ENCODE data around the gene CNKSR3.

CNKSR3 gene

DNA sequence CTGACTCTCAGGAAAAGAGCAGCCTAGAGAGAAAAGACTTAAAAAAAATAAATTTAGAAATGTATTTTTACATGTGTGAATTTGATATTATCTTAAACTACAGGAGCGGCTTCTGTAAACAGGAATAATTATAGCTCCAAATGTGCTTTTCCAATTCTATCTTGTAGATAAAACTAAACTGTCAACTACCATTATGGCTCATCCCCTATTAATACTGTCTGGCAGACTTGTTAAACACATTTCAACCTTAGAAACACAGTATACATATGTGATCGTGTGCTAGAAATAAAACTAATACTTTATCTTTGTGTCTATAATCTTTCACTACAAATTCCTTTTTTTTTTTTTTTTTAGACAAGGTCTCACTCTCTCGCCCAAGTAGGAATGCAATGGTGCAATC lies 75.8 kb downstream of the CNKSR3 start:
- no peak for TF ChIP-seq FOXM1 (IDR thresholded peaks at IDR 0.05; ENCODE audit: borderline replicate concordance, low read depth)
- TF ChIP-seq USF1 (IDR thresholded peaks at IDR 0.05) = no peak
- no peak for TF ChIP-seq EP300 (IDR thresholded peaks at IDR 0.05; ENCODE audit: borderline replicate concordance)
- no peak for TF ChIP-seq EGR1 (IDR thresholded peaks at IDR 0.05)
- no peak for TF ChIP-seq TAF1 (IDR thresholded peaks at IDR 0.05; ENCODE audit: low read depth)
- no peak for TF ChIP-seq CEBPB (IDR thresholded peaks at IDR 0.05)

DNA sequence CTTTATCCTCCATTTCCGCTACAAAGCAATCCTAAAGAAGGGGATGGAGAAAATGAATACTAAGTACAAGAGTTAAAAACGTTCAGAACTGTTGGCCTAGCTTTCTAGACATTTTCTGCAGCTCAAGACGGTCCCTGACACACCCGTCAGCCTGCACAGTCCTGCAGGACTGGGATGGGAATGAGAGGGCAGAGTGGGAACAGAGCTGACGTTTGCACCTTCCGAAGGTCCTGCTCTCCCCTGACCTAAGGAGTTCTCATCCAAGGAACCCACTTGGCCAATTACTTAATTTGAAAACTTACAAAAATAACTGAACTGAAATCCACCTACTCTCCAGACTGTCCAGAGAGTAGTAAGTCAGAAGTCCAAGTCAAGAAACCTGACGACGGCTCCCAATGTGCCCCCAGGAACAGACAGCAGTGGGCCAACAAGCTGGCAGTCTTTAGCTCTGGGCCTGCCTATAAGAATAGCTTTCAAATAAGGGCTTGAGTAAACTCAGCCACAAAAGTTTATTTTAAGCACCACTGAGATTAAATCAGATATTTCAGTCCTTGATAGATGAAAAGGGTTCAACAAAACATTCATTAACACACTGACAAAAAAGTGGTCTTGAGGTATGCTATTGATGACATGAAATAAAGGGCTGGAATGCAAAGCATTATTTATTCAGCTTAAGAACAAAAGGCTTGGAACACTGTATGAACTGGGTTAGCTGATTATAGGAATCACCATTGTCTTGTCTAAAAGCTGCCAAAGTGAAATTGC lies 76.8 kb downstream of the CNKSR3 start:
- TF ChIP-seq REST (IDR thresholded peaks at IDR 0.05; ENCODE audit: low read depth) (no peak), RAD21 (IDR thresholded peaks at IDR 0.05; ENCODE audit: low read depth) (no peak), TEAD4 (IDR thresholded peaks at IDR 0.05) (no peak), YY1 (IDR thresholded peaks at IDR 0.05; ENCODE audit: low read depth) (no peak), CREB1 (IDR thresholded peaks at IDR 0.05; ENCODE audit: low read depth) (no peak)

- no peak for TF ChIP-seq FOXM1 (IDR thresholded peaks at IDR 0.05; ENCODE audit: borderline replicate concordance, low read depth)
- TF ChIP-seq CREB1 (IDR thresholded peaks at IDR 0.05; ENCODE audit: low read depth) = no peak
- no peak for TF ChIP-seq RAD21 (IDR thresholded peaks at IDR 0.05; ENCODE audit: low read depth)
Measured at GRCh38 chr6:154432533-154433476, 77.7 kb downstream of the CNKSR3 start.

- no peak for TF ChIP-seq FOXM1 (IDR thresholded peaks at IDR 0.05; ENCODE audit: borderline replicate concordance, low read depth)
- no peak for TF ChIP-seq ZBTB7A (IDR thresholded peaks at IDR 0.05; ENCODE audit: low read depth)
- TF ChIP-seq NFIC (IDR thresholded peaks at IDR 0.05) = no peak
- TF ChIP-seq CEBPB (IDR thresholded peaks at IDR 0.05) = no peak
- TF ChIP-seq EGR1 (IDR thresholded peaks at IDR 0.05) = no peak
- no peak for TF ChIP-seq RAD21 (IDR thresholded peaks at IDR 0.05; ENCODE audit: low read depth)
- TF ChIP-seq REST (IDR thresholded peaks at IDR 0.05; ENCODE audit: low read depth) = no peak
- no peak for TF ChIP-seq YY1 (IDR thresholded peaks at IDR 0.05; ENCODE audit: low read depth)
- TF ChIP-seq, protein P1, sequence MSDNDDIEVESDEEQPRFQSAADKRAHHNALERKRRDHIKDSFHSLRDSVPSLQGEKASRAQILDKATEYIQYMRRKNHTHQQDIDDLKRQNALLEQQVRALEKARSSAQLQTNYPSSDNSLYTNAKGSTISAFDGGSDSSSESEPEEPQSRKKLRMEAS (IDR thresholded peaks at IDR 0.05) = no peak
- no peak for TF ChIP-seq CREB1 (IDR thresholded peaks at IDR 0.05; ENCODE audit: low read depth)
Measured at GRCh38 chr6:154430481-154430919, 80.0 kb downstream of the CNKSR3 start.

GRCh38 chr6:154429711-154430110 lies 80.8 kb downstream of the CNKSR3 start:
- no peak for TF ChIP-seq ZBTB7A (IDR thresholded peaks at IDR 0.05; ENCODE audit: low read depth)
- TF ChIP-seq NFIC (IDR thresholded peaks at IDR 0.05) = no peak
- TF ChIP-seq EGR1 (IDR thresholded peaks at IDR 0.05) = no peak
- no peak for TF ChIP-seq TEAD4 (IDR thresholded peaks at IDR 0.05)
- no peak for TF ChIP-seq REST (IDR thresholded peaks at IDR 0.05; ENCODE audit: low read depth)
- no peak for TF ChIP-seq RAD21 (IDR thresholded peaks at IDR 0.05; ENCODE audit: low read depth)
- TF ChIP-seq USF1 (IDR thresholded peaks at IDR 0.05) = no peak
- no peak for TF ChIP-seq FOXM1 (IDR thresholded peaks at IDR 0.05; ENCODE audit: borderline replicate concordance, low read depth)
- TF ChIP-seq, protein P1 (IDR thresholded peaks at IDR 0.05) = no peak
- no peak for TF ChIP-seq CREB1 (IDR thresholded peaks at IDR 0.05; ENCODE audit: low read depth)
- no peak for TF ChIP-seq YY1 (IDR thresholded peaks at IDR 0.05; ENCODE audit: low read depth)
